Measurements from ENCODE around the gene ARHGAP25. TPM values are rescaled to one million over a fixed set of nuclear protein-coding genes. Genes with fewer than 3 reads are reported as not detected.
A peak's percentile ranks its signal among the peaks of the same experiment; 100 is the strongest.

Gene ARHGAP25
- total RNA-seq, 1 donor from 2014 or later: 31.8 TPM

DNA sequence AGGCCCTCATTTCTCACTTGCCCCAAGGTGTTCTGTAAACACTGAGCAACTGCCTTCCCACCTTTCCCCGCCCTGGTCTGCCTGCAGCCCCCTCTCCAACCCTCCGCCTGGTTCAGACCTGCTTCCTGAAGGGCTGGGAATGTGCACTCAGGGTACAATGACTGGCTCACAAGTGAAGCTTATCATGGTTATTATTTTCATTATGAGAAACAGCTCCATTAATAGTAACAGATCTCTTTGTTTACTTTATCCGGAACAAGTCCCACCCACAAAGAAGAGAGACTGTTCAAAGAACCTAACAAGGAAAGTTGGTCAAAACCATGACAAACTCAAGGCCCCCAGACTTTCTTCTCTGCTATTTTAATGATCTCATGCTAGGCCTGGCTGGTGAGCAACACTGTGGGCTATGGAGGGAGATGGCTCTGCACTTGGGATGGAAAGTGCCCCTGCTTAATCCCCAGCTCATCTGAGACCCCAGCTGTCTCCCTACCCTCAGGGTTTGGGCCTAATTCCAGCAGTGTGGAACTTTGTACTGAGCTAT lies 36.7 kb downstream of the ARHGAP25 start:
- peak overlapping the region; percentile 75 for H3K27ac ChIP-seq
- H3K36me3 ChIP-seq: no peaks in the 10 kb centered on the region
- peaks cover 66% of the 10 kb centered on the region for H3K4me1 ChIP-seq
- intact Hi-C loops (cut with DNase I): loop anchor here (10.0 kb wide), 1 partner anchor 54 kb away; no protein-coding TSS in a partner anchor
- no peak for ATAC-seq
- no peaks in the 10 kb centered on the region for H3K9me3 ChIP-seq
- no peaks in the 10 kb centered on the region for H3K27me3 ChIP-seq
- no peak for DNase-seq
- TF ChIP-seq, protein P1, sequence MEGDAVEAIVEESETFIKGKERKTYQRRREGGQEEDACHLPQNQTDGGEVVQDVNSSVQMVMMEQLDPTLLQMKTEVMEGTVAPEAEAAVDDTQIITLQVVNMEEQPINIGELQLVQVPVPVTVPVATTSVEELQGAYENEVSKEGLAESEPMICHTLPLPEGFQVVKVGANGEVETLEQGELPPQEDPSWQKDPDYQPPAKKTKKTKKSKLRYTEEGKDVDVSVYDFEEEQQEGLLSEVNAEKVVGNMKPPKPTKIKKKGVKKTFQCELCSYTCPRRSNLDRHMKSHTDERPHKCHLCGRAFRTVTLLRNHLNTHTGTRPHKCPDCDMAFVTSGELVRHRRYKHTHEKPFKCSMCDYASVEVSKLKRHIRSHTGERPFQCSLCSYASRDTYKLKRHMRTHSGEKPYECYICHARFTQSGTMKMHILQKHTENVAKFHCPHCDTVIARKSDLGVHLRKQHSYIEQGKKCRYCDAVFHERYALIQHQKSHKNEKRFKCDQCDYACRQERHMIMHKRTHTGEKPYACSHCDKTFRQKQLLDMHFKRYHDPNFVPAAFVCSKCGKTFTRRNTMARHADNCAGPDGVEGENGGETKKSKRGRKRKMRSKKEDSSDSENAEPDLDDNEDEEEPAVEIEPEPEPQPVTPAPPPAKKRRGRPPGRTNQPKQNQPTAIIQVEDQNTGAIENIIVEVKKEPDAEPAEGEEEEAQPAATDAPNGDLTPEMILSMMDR (IDR thresholded peaks at IDR 0.05): no peak
- H3K4me3 ChIP-seq: no peak overlapping the region

DNA sequence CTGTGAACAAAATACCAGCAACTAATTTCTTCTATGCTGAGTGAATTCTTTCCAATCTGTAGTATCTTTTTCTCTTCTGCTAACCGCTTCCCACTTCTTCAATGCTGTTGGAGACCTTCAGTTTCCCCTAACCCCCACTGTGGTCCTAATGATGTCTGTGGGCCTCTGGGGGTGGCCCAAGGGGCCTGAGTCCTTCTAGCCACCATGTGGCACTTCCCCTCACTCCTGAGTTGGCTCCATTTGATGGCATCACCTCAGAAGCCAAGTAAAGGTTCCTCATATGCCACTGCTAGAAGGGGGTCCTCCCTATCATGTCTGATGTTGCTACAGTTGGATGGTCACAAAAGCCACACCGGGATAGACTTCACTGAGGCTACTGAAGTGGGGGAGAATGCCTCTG lies 37.5 kb downstream of the ARHGAP25 start:
- Histone ChIP-seq H3K4me1 (peaks cover 58% of the 10 kb centered on the region), H3K27ac (peak overlapping the region; percentile 75), H3K4me3 (no peak overlapping the region), H3K27me3 (no peaks in the 10 kb centered on the region), H3K36me3 (no peaks in the 10 kb centered on the region), H3K9me3 (no peaks in the 10 kb centered on the region)
- no peak for DNase-seq
- intact Hi-C loops (cut with DNase I): loop anchor here (10.0 kb wide), 1 partner anchor 53 kb away; no protein-coding TSS in a partner anchor
- TF ChIP-seq, protein P1 (IDR thresholded peaks at IDR 0.05): no peak
- ATAC-seq: no peak

DNA sequence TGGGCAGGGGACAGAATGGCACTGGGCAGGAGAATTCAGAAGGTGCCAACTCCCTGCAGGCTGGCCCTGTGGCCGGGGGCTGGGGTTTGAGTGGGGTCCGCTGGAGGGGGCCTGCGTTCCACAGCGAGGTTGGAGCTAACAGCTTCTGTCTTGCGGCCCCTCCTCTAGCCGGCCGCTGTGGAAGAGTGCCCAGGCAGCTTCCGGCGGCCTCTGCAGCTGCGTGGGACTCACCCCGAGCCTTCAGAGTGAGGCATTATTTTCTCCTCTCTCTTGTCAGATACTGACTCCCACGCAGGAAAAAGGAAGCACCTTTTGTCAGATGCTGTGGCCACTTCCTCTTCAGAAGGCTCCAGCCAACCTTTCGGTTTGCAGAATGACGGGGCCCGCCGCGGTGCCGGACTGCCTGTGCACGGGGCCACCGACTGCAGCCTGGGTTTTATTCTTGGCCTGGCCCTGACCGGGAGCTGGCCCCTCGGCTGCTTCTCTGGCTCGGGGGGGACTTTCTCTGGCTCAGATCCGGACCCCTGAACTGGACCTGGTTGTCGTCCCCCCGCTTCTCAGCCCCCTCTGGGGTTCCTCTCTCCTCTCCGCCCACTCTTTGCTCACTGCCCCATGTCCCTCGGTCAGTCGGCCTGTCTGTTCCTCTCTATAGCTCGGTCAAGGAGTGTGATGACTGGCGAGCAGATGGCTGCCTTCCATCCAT lies 40.1 kb downstream of the ARHGAP25 start:
- DNase-seq (peak; percentile 85), ATAC-seq (peak; percentile 89)
- H3K36me3 ChIP-seq: no peaks in the 10 kb centered on the region
- peaks cover 43% of the 10 kb centered on the region for H3K4me1 ChIP-seq
- H3K4me3 ChIP-seq: peak overlapping the region; percentile 46
- no peaks in the 10 kb centered on the region for H3K9me3 ChIP-seq
- no peaks in the 10 kb centered on the region for H3K27me3 ChIP-seq
- peak overlapping the region; percentile 79 for H3K27ac ChIP-seq
- TF ChIP-seq, protein P1 (IDR thresholded peaks at IDR 0.05): no peak
- intact Hi-C loops (cut with DNase I): loop anchor here (10.0 kb wide), 1 partner anchor 50 kb away; no protein-coding TSS in a partner anchor

DNA sequence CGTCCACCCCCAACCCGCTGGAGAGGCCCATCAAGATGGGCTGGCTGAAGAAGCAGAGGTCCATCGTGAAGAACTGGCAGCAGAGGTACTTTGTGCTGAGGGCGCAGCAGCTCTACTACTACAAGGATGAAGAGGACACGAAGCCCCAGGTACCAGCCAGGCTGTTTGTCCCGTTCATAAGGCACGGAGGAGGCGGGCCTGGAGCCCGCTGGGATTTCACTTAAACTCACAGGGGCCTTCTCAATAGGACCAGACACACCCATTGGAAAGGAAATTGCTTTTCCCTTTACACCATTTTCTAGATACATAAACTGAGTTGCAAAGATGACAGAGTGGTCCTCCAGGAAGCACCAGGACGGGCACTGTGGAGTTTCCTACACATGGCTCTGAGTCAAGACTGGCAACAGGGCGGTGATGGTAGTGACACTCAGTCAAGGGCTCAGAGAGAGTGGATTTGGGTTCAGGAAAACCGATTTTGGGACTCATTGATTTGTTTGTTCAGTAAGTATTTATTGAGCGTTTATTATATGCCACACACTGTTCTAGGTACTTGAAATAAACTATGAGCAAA lies 40.7 kb downstream of the ARHGAP25 start:
- H3K4me3 ChIP-seq: peak overlapping the region; percentile 46
- H3K27me3 ChIP-seq: no peaks in the 10 kb centered on the region
- TF ChIP-seq, protein P1 (IDR thresholded peaks at IDR 0.05): no peak
- no peak for ATAC-seq
- H3K27ac ChIP-seq: peak overlapping the region; percentile 79
- no peaks in the 10 kb centered on the region for H3K36me3 ChIP-seq
- H3K4me1 ChIP-seq: peaks cover 44% of the 10 kb centered on the region
- intact Hi-C loops (cut with DNase I): loop anchor here (10.0 kb wide), 1 partner anchor 49 kb away; no protein-coding TSS in a partner anchor
- no peaks in the 10 kb centered on the region for H3K9me3 ChIP-seq
- DNase-seq: no peak

DNA sequence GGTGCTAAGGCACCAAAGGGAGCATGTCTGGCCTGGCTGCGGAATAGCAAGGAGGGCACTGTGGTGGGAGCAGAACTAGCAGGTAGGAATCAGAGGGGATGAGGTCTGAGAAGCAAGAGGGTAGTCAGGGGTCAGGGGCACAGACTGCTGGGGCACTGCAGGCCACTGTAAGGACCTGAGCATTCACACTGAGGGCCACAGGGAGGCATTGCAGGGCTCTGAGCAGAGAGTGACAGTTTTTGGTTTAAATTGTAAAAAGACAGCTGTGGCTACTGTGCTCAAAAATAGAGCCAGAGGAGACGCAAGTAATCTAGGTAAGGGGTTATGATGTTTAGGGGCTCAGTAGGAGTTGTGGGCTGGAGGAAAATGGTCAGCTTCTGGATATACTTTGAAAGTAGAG lies 41.5 kb downstream of the ARHGAP25 start:
- peak; percentile 28 for ATAC-seq

More for the DNA sequence above, 41.5 kb downstream of the ARHGAP25 start:
- Histone ChIP-seq H3K36me3 (peaks cover 5% of the 10 kb centered on the region), H3K27ac (peak overlapping the region; percentile 79), H3K9me3 (no peaks in the 10 kb centered on the region), H3K27me3 (no peaks in the 10 kb centered on the region), H3K4me1 (peaks cover 38% of the 10 kb centered on the region), H3K4me3 (peak overlapping the region; percentile 46)
- intact Hi-C loops (cut with DNase I): loop anchor here (10.0 kb wide), 1 partner anchor 49 kb away; no protein-coding TSS in a partner anchor
- TF ChIP-seq, protein P1 (IDR thresholded peaks at IDR 0.05): no peak
- DNase-seq: no peak

Measured in upper lobe of right lung (tissue), 1 donor.